Activated B cell treated with CpG ODN at 0.5 μM for 24 hours (primary cell): ENCODE results near the gene GALNT14. TPM values are rescaled to one million over a fixed set of nuclear protein-coding genes. Genes with fewer than 3 reads are reported as not detected.

ENCODE experiments used
- ATAC-seq: fragments of 200-7000 bp; cut with Tn5 transposase; one replicate; pipeline ENCODE4 v1.10.0; 2021; ENCODE audit warnings: low read depth, mild to moderate bottlenecking, moderate library complexity
- CTCF ChIA-PET: fragments of 350-600 bp; sonication (Branson Sonifier 250); formaldehyde crosslinking; loops from one replicate; lab custom pipeline; 2021; ENCODE audit warnings: antibody characterized with exemption; lab: Charles Lee
- POLR2A ChIA-PET: fragments of 350-600 bp; sonication (Branson Sonifier 250); formaldehyde crosslinking; loops from one replicate; lab custom pipeline; 2021; ENCODE audit warnings: antibody characterized with exemption; lab: Charles Lee
- DNase-seq: peaks from one replicate; pipeline ENCODE4 v3.0.0; 2022
- H3K27ac Mint-ChIP-seq: one replicate; pipeline ENCODE4 v1.8.0; 2020; ENCODE audit warnings: mixed read lengths
- H3K27me3 Mint-ChIP-seq: one replicate; pipeline ENCODE4 v1.8.0; 2021; ENCODE audit warnings: mixed read lengths
- H3K36me3 Mint-ChIP-seq: one replicate; pipeline ENCODE4 v1.8.0; 2021; ENCODE audit warnings: low read depth, mixed read lengths
- H3K4me1 Mint-ChIP-seq: one replicate; pipeline ENCODE4 v1.8.0; 2021; ENCODE audit warnings: mixed read lengths
- H3K4me3 Mint-ChIP-seq: one replicate; pipeline ENCODE4 v1.8.0; 2020; ENCODE audit warnings: mild to moderate bottlenecking, mixed read lengths
- H3K9me3 Mint-ChIP-seq: one replicate; pipeline ENCODE4 v1.8.0; 2020; ENCODE audit warnings: mixed read lengths
- CTCF ChIP-seq: fragments of 200-600 bp; IDR thresholded peaks from one replicate; pipeline ENCODE4 v1.8.0; 2022; ENCODE audit warnings: antibody characterized with exemption, mild to moderate bottlenecking
- intact Hi-C: fragments of 100-400 bp; cut with micrococcal nuclease; formaldehyde crosslinking; loops from one replicate; pipeline ENCODE4 v1.15.1; 2024
- total RNA-seq: library from RNA; stranded (reverse); gene quantifications from 2 replicates; pipeline ENCODE4 v1.2.3, GENCODE V29; 2022

Gene GALNT14
- total RNA-seq, 1 donor from 2014 or later = 6.6 TPM

GRCh38 chr2:30942419-30942818 is 195.8 kb downstream of the GALNT14 start:
- POLR2A ChIA-PET = no interaction called here

GRCh38 chr2:30940839-30941238 is 197.4 kb downstream of the GALNT14 start:
- POLR2A ChIA-PET = no interaction called here
- H3K4me1 Mint-ChIP-seq = no peaks in the 10 kb centered on the region
- no peak overlapping the region for H3K4me3 Mint-ChIP-seq
- intact Hi-C loops = no loop called here
- no peaks in the 10 kb centered on the region for H3K36me3 Mint-ChIP-seq
- CTCF ChIA-PET = no interaction called here
- no peaks in the 10 kb centered on the region for H3K9me3 Mint-ChIP-seq
- H3K27me3 Mint-ChIP-seq = no peaks in the 10 kb centered on the region
- no peak overlapping the region for H3K27ac Mint-ChIP-seq
- DNase-seq = no peak
- TF ChIP-seq CTCF = no peak
- ATAC-seq = no peak

More at GRCh38 chr2:30942419-30942818, 195.8 kb downstream of the GALNT14 start:
- CTCF ChIA-PET = no interaction called here
- intact Hi-C loops = no loop called here
- Mint-ChIP-seq H3K27ac (no peak overlapping the region), H3K36me3 (no peaks in the 10 kb centered on the region), H3K4me3 (no peak overlapping the region), H3K9me3 (no peaks in the 10 kb centered on the region), H3K4me1 (no peaks in the 10 kb centered on the region), H3K27me3 (no peaks in the 10 kb centered on the region)
- no peak for DNase-seq
- TF ChIP-seq CTCF = no peak
- ATAC-seq = no peak

- ChIA-PET CTCF (no interaction called here), POLR2A (no interaction called here)
- Mint-ChIP-seq H3K36me3 (no peaks in the 10 kb centered on the region), H3K9me3 (no peaks in the 10 kb centered on the region), H3K4me3 (no peak overlapping the region), H3K27ac (no peak overlapping the region), H3K4me1 (no peaks in the 10 kb centered on the region), H3K27me3 (no peaks in the 10 kb centered on the region)
- DNase-seq = no peak
- intact Hi-C loops = no loop called here
- TF ChIP-seq CTCF = no peak
- no peak for ATAC-seq
Measured at GRCh38 chr2:30939364-30939763, 198.9 kb downstream of the GALNT14 start.

- ATAC-seq = no peak
- Mint-ChIP-seq H3K4me1 (no peaks in the 10 kb centered on the region), H3K27ac (no peak overlapping the region), H3K36me3 (no peaks in the 10 kb centered on the region), H3K9me3 (no peaks in the 10 kb centered on the region), H3K4me3 (no peak overlapping the region), H3K27me3 (no peaks in the 10 kb centered on the region)
- intact Hi-C loops = no loop called here
- no peak for DNase-seq
- ChIA-PET POLR2A (no interaction called here), CTCF (no interaction called here)
- no peak for TF ChIP-seq CTCF
Measured at GRCh38 chr2:30938196-30938595, 200.0 kb downstream of the GALNT14 start.

GRCh38 chr2:30936977-30937376 is 201.3 kb downstream of the GALNT14 start:
- Mint-ChIP-seq H3K27ac (no peak overlapping the region), H3K4me3 (no peak overlapping the region), H3K36me3 (no peaks in the 10 kb centered on the region), H3K27me3 (no peaks in the 10 kb centered on the region), H3K4me1 (no peaks in the 10 kb centered on the region), H3K9me3 (no peaks in the 10 kb centered on the region)
- POLR2A ChIA-PET = no interaction called here
- CTCF ChIA-PET = no interaction called here
- TF ChIP-seq CTCF = no peak
- intact Hi-C loops = no loop called here
- DNase-seq (no peak), ATAC-seq (no peak)
